ENCODE measurements around the gene SUN3.

Gene SUN3

GRCh38 chr7:48017674-48018073 is 11.2 kb downstream of the SUN3 start:
- Histone ChIP-seq H3K18ac (ENCODE audit: low read depth in 1 of 2, low read length in 2 of 2) (no peak overlapping the region), H3K4me3 (ENCODE audit: insufficient read depth in 1 of 2, low read depth in 1 of 2, low read length in 2 of 2) (no peak overlapping the region), H2BK5ac (ENCODE audit: low read depth, low read length, poor library complexity, severe bottlenecking) (no peak overlapping the region), H3K14ac (ENCODE audit: low read length in 2 of 2) (no peak overlapping the region), H2BK120ac (ENCODE audit: low read depth, low read length) (no peak overlapping the region), H2BK12ac (ENCODE audit: low read length in 2 of 2) (no peak overlapping the region), H3K4me1 (ENCODE audit: control insufficient read depth, insufficient read depth, low read depth, low read length) (no peaks in the 10 kb centered on the region), H3K23ac (ENCODE audit: low read length in 2 of 2) (no peak overlapping the region), H3K27ac (ENCODE audit: low read length, poor library complexity, severe bottlenecking) (no peak overlapping the region), H2AK5ac (ENCODE audit: low read length, severe bottlenecking) (no peak overlapping the region), H3K9ac (ENCODE audit: low read length) (no peak overlapping the region), H2AFZ (ENCODE audit: low read depth, low read length) (no peak overlapping the region), H3K36me3 (ENCODE audit: control insufficient read depth in 1 of 2, insufficient read depth in 2 of 2, low read depth in 1 of 2, low read length in 2 of 2) (no peaks in the 10 kb centered on the region), H3K4me2 (ENCODE audit: low read length, poor library complexity, severe bottlenecking) (no peak overlapping the region), H3K9me3 (ENCODE audit: control insufficient read depth, low read length) (peaks cover 6% of the 10 kb centered on the region), H4K8ac (ENCODE audit: low read length) (no peak overlapping the region), H2BK15ac (ENCODE audit: low read depth, poor library complexity, severe bottlenecking) (no peak overlapping the region), H3K79me1 (replicated peaks; ENCODE audit: low read length, poor library complexity, severe bottlenecking) (no peaks in the 10 kb centered on the region), H3K27me3 (ENCODE audit: control insufficient read depth in 1 of 2, insufficient read depth in 1 of 2, low read length in 2 of 2) (peaks cover 5 to 10% of the 10 kb centered on the region in 2 experiments), H3K4ac (ENCODE audit: low read depth in 1 of 2, low read length in 2 of 2) (no peak overlapping the region), H4K91ac (ENCODE audit: low read length) (no peak overlapping the region)
- DNase-seq: no peak
- 99% methylated on average over 4 of the region's 4 CpGs for WGBS

- Histone ChIP-seq H3K14ac (ENCODE audit: low read length in 2 of 2) (no peak overlapping the region), H2AFZ (ENCODE audit: low read depth, low read length) (no peak overlapping the region), H2BK5ac (ENCODE audit: low read depth, low read length, poor library complexity, severe bottlenecking) (no peak overlapping the region), H3K27me3 (ENCODE audit: control insufficient read depth in 1 of 2, insufficient read depth in 1 of 2, low read length in 2 of 2) (peaks cover 5 to 10% of the 10 kb centered on the region in 2 experiments), H4K91ac (ENCODE audit: low read length) (no peak overlapping the region), H3K36me3 (ENCODE audit: control insufficient read depth in 1 of 2, insufficient read depth in 2 of 2, low read depth in 1 of 2, low read length in 2 of 2) (no peaks in the 10 kb centered on the region), H4K8ac (ENCODE audit: low read length) (no peak overlapping the region), H2AK5ac (ENCODE audit: low read length, severe bottlenecking) (no peak overlapping the region), H3K9ac (ENCODE audit: low read length) (no peak overlapping the region), H3K9me3 (ENCODE audit: control insufficient read depth, low read length) (peaks cover 6% of the 10 kb centered on the region), H2BK120ac (ENCODE audit: low read depth, low read length) (no peak overlapping the region), H2BK15ac (ENCODE audit: low read depth, poor library complexity, severe bottlenecking) (no peak overlapping the region), H3K79me1 (replicated peaks; ENCODE audit: low read length, poor library complexity, severe bottlenecking) (no peaks in the 10 kb centered on the region), H3K4me1 (ENCODE audit: control insufficient read depth, insufficient read depth, low read depth, low read length) (no peaks in the 10 kb centered on the region), H2BK12ac (ENCODE audit: low read length in 2 of 2) (no peak overlapping the region), H3K18ac (ENCODE audit: low read depth in 1 of 2, low read length in 2 of 2) (no peak overlapping the region), H3K27ac (ENCODE audit: low read length, poor library complexity, severe bottlenecking) (no peak overlapping the region), H3K23ac (ENCODE audit: low read length in 2 of 2) (no peak overlapping the region), H3K4ac (ENCODE audit: low read depth in 1 of 2, low read length in 2 of 2) (no peak overlapping the region), H3K4me3 (ENCODE audit: insufficient read depth in 1 of 2, low read depth in 1 of 2, low read length in 2 of 2) (no peak overlapping the region), H3K4me2 (ENCODE audit: low read length, poor library complexity, severe bottlenecking) (no peak overlapping the region)
- no peak for DNase-seq
Observed at GRCh38 chr7:48016641-48017040, 12.3 kb downstream of the SUN3 start.

GRCh38 chr7:48011951-48012350 is 17.0 kb downstream of the SUN3 start:
- H3K27ac ChIP-seq (ENCODE audit: low read length, poor library complexity, severe bottlenecking): no peak overlapping the region
- no peak overlapping the region for H3K4me3 ChIP-seq (ENCODE audit: insufficient read depth in 1 of 2, low read depth in 1 of 2, low read length in 2 of 2)
- H4K91ac ChIP-seq (ENCODE audit: low read length): no peak overlapping the region
- H2BK5ac ChIP-seq (ENCODE audit: low read depth, low read length, poor library complexity, severe bottlenecking): no peak overlapping the region
- no peak overlapping the region for H2BK120ac ChIP-seq (ENCODE audit: low read depth, low read length)
- WGBS: 46% methylated on average over 3 of the region's 3 CpGs
- H3K23ac ChIP-seq (ENCODE audit: low read length in 2 of 2): no peak overlapping the region
- H3K18ac ChIP-seq (ENCODE audit: low read depth in 1 of 2, low read length in 2 of 2): no peak overlapping the region
- H2BK15ac ChIP-seq (ENCODE audit: low read depth, poor library complexity, severe bottlenecking): no peak overlapping the region
- no peak overlapping the region for H3K4ac ChIP-seq (ENCODE audit: low read depth in 1 of 2, low read length in 2 of 2)
- no peak overlapping the region for H2AK5ac ChIP-seq (ENCODE audit: low read length, severe bottlenecking)
- H3K9ac ChIP-seq (ENCODE audit: low read length): no peak overlapping the region
- no peak overlapping the region for H3K14ac ChIP-seq (ENCODE audit: low read length in 2 of 2)
- H2AFZ ChIP-seq (ENCODE audit: low read depth, low read length): no peak overlapping the region
- no peak overlapping the region for H2BK12ac ChIP-seq (ENCODE audit: low read length in 2 of 2)
- H3K79me1 ChIP-seq (replicated peaks; ENCODE audit: low read length, poor library complexity, severe bottlenecking): no peaks in the 10 kb centered on the region
- DNase-seq: no peak
- H3K36me3 ChIP-seq (ENCODE audit: control insufficient read depth in 1 of 2, insufficient read depth in 2 of 2, low read depth in 1 of 2, low read length in 2 of 2): no peaks in the 10 kb centered on the region
- H4K8ac ChIP-seq (ENCODE audit: low read length): no peak overlapping the region
- no peak overlapping the region for H3K4me2 ChIP-seq (ENCODE audit: low read length, poor library complexity, severe bottlenecking)
- H3K9me3 ChIP-seq (ENCODE audit: control insufficient read depth, low read length): no peaks in the 10 kb centered on the region
- peaks cover 0 to 8% of the 10 kb centered on the region in 2 experiments for H3K27me3 ChIP-seq (ENCODE audit: control insufficient read depth in 1 of 2, insufficient read depth in 1 of 2, low read length in 2 of 2)
- no peaks in the 10 kb centered on the region for H3K4me1 ChIP-seq (ENCODE audit: control insufficient read depth, insufficient read depth, low read depth, low read length)

- H3K4ac ChIP-seq (ENCODE audit: low read depth in 1 of 2, low read length in 2 of 2): no peak overlapping the region
- H3K4me1 ChIP-seq (ENCODE audit: control insufficient read depth, insufficient read depth, low read depth, low read length): no peaks in the 10 kb centered on the region
- H2BK15ac ChIP-seq (ENCODE audit: low read depth, poor library complexity, severe bottlenecking): no peak overlapping the region
- WGBS: 100% methylated on average over 1 of the region's 2 CpGs
- no peak overlapping the region for H3K27ac ChIP-seq (ENCODE audit: low read length, poor library complexity, severe bottlenecking)
- H3K23ac ChIP-seq (ENCODE audit: low read length in 2 of 2): no peak overlapping the region
- no peak overlapping the region for H3K4me3 ChIP-seq (ENCODE audit: insufficient read depth in 1 of 2, low read depth in 1 of 2, low read length in 2 of 2)
- H2BK12ac ChIP-seq (ENCODE audit: low read length in 2 of 2): no peak overlapping the region
- no peak overlapping the region for H3K9ac ChIP-seq (ENCODE audit: low read length)
- H3K4me2 ChIP-seq (ENCODE audit: low read length, poor library complexity, severe bottlenecking): no peak overlapping the region
- H3K79me1 ChIP-seq (replicated peaks; ENCODE audit: low read length, poor library complexity, severe bottlenecking): no peaks in the 10 kb centered on the region
- H2BK120ac ChIP-seq (ENCODE audit: low read depth, low read length): no peak overlapping the region
- no peaks in the 10 kb centered on the region for H3K36me3 ChIP-seq (ENCODE audit: control insufficient read depth in 1 of 2, insufficient read depth in 2 of 2, low read depth in 1 of 2, low read length in 2 of 2)
- no peak overlapping the region for H4K8ac ChIP-seq (ENCODE audit: low read length)
- no peak overlapping the region for H2AK5ac ChIP-seq (ENCODE audit: low read length, severe bottlenecking)
- H3K9me3 ChIP-seq (ENCODE audit: control insufficient read depth, low read length): no peaks in the 10 kb centered on the region
- no peak overlapping the region for H4K91ac ChIP-seq (ENCODE audit: low read length)
- no peak for DNase-seq
- H3K14ac ChIP-seq (ENCODE audit: low read length in 2 of 2): no peak overlapping the region
- no peak overlapping the region for H3K18ac ChIP-seq (ENCODE audit: low read depth in 1 of 2, low read length in 2 of 2)
- H2BK5ac ChIP-seq (ENCODE audit: low read depth, low read length, poor library complexity, severe bottlenecking): no peak overlapping the region
- H2AFZ ChIP-seq (ENCODE audit: low read depth, low read length): no peak overlapping the region
- peaks cover 0 to 4% of the 10 kb centered on the region in 2 experiments for H3K27me3 ChIP-seq (ENCODE audit: control insufficient read depth in 1 of 2, insufficient read depth in 1 of 2, low read length in 2 of 2)
Observed at GRCh38 chr7:48011323-48011722, 17.6 kb downstream of the SUN3 start.
